HEK293T (cell line): ENCODE measurements around the gene MSLN.

Experiments
- CTCF ChIA-PET: fragments of 350-600 bp; formaldehyde crosslinking; extraction: SDS; loops from one replicate; lab custom pipeline; 2021; ENCODE audit warnings: antibody characterized with exemption, inconsistent platforms; lab: Yijun Ruan, JAX
- POLR2A ChIA-PET: fragments of 350-600 bp; formaldehyde crosslinking; extraction: SDS; loops from one replicate; lab custom pipeline; 2020; ENCODE audit warnings: antibody characterized with exemption, inconsistent platforms; lab: Yijun Ruan, JAX
- DNase-seq: peaks from one replicate; pipeline ENCODE4 v3.0.0; 2012; ENCODE audit warnings: mixed read lengths; ENCODE audit errors: extremely low spot score
- ARNT ChIP-seq: fragments of 450-650 bp; IDR thresholded peaks from 2 replicates; pipeline ENCODE4 v1.6.1; 2017; ENCODE audit warnings: mild to moderate bottlenecking
- BHLHE40 ChIP-seq: fragments of 450-650 bp; IDR thresholded peaks from 2 replicates; pipeline ENCODE4 v1.6.1; 2016; ENCODE audit warnings: mild to moderate bottlenecking, moderate library complexity, borderline replicate concordance
- CTBP1 ChIP-seq: fragments of 450-650 bp; IDR thresholded peaks from 2 replicates; pipeline ENCODE4 v1.6.1; 2016; ENCODE audit warnings: borderline replicate concordance
- ELF4 ChIP-seq: fragments of 450-650 bp; IDR thresholded peaks from 2 replicates; pipeline ENCODE4 v1.6.1; 2017; ENCODE audit warnings: antibody characterized with exemption
- FOXA1 ChIP-seq: fragments of 450-650 bp; IDR thresholded peaks from 2 replicates; pipeline ENCODE4 v1.6.1; 2016; ENCODE audit warnings: mild to moderate bottlenecking
- FOXK2 ChIP-seq: fragments of 450-650 bp; IDR thresholded peaks from 2 replicates; pipeline ENCODE4 v1.6.1; 2016; ENCODE audit warnings: mild to moderate bottlenecking
- FOXM1 ChIP-seq: fragments of 450-650 bp; IDR thresholded peaks from 2 replicates; pipeline ENCODE4 v1.6.1; 2017; ENCODE audit warnings: mild to moderate bottlenecking, borderline replicate concordance
- HDGF ChIP-seq: fragments of 450-650 bp; IDR thresholded peaks from 2 replicates; pipeline ENCODE4 v1.6.1; 2017; ENCODE audit warnings: antibody characterized with exemption, borderline replicate concordance
- L3MBTL2 ChIP-seq: fragments of 450-650 bp; conservative IDR thresholded peaks from 2 replicates; pipeline ENCODE4 v1.6.1; 2016; ENCODE audit warnings: mild to moderate bottlenecking
- LEF1 ChIP-seq: fragments of 450-650 bp; IDR thresholded peaks from 2 replicates; pipeline ENCODE4 v1.6.1; 2017; ENCODE audit warnings: mild to moderate bottlenecking, borderline replicate concordance
- NFRKB ChIP-seq: fragments of 450-650 bp; IDR thresholded peaks from 2 replicates; pipeline ENCODE4 v1.6.1; 2016; ENCODE audit warnings: mild to moderate bottlenecking, moderate library complexity
- PKNOX1 ChIP-seq: fragments of 450-650 bp; IDR thresholded peaks from 2 replicates; pipeline ENCODE4 v1.6.1; 2016
- SP1 ChIP-seq: fragments of 450-650 bp; IDR thresholded peaks from 2 replicates; pipeline ENCODE4 v1.6.1; 2017
- SUZ12 ChIP-seq: fragments of 450-650 bp; IDR thresholded peaks from 2 replicates; pipeline ENCODE4 v1.6.1; 2016; ENCODE audit warnings: mild to moderate bottlenecking
- TARDBP ChIP-seq: fragments of 450-650 bp; IDR thresholded peaks from 2 replicates; pipeline ENCODE4 v1.6.1; 2016
- ZNF384 ChIP-seq: fragments of 450-650 bp; IDR thresholded peaks from 2 replicates; pipeline ENCODE4 v1.6.1; 2016

MSLN gene

GRCh38 chr16:734208-734980 is 26.1 kb upstream of the MSLN start:
- TF ChIP-seq FOXK2 (no peak), FOXA1 (no peak)
- ChIA-PET CTCF (no interaction called here), POLR2A (interaction anchor here (0.6 to 1.0 kb wide), 3 partner anchors 9 to 13 kb away, joined by 3 to 4 read pairs (median 3); partner anchors contain the start of gene ANTKMT)

GRCh38 chr16:734981-735881 is 25.3 kb upstream of the MSLN start:
- no peak for DNase-seq
- TF ChIP-seq PKNOX1 (no peak), FOXA1 (no peak), ELF4 (no peak), LEF1 (no peak), TARDBP (no peak)
- ChIA-PET POLR2A (interaction anchor here (0.8 to 1.0 kb wide), 2 partner anchors 10 to 13 kb away, joined by 3 to 4 read pairs; no protein-coding TSS in a partner anchor), CTCF (interaction anchor here (0.7 kb wide), 1 partner anchor 8 kb away, joined by 3 read pairs; no protein-coding TSS in a partner anchor)

More at GRCh38 chr16:734208-734980, 26.1 kb upstream of the MSLN start:
- no peak for DNase-seq

- no peak for DNase-seq
- POLR2A ChIA-PET, result interaction anchor here (0.7 kb wide), 1 partner anchor 10 kb away, joined by 4 read pairs; no protein-coding TSS in a partner anchor
- CTCF ChIA-PET, result interaction anchor here (0.7 kb wide), 1 partner anchor 8 kb away, joined by 3 read pairs; no protein-coding TSS in a partner anchor
- TF ChIP-seq TARDBP (no peak), LEF1 (no peak), PKNOX1 (no peak), FOXA1 (no peak), BHLHE40 (no peak), FOXM1 (no peak), HDGF (no peak), CTBP1 (no peak), ARNT (no peak), SUZ12 (no peak), SP1 (no peak), NFRKB (no peak), L3MBTL2 (no peak), FOXK2 (no peak), ELF4 (no peak), ZNF384 (no peak)
Observed at GRCh38 chr16:735982-736453, 24.5 kb upstream of the MSLN start.

GRCh38 chr16:736936-737481 is 23.5 kb upstream of the MSLN start:
- no peak for DNase-seq
- CTCF ChIA-PET, result no interaction called here
- TF ChIP-seq HDGF (no peak), FOXA1 (no peak), CTBP1 (no peak), L3MBTL2 (no peak), TARDBP (no peak), SP1 (no peak), BHLHE40 (no peak), PKNOX1 (no peak), SUZ12 (no peak), ZNF384 (no peak), ARNT (no peak), NFRKB (no peak), ELF4 (no peak), FOXK2 (no peak), LEF1 (no peak), FOXM1 (no peak)
- POLR2A ChIA-PET, result interaction anchor here (1.5 kb wide), 1 partner anchor 16 kb away, joined by 5 read pairs; the partner anchor contains the start of gene ANTKMT
